ENCODE measurements around the gene ITFG1.

Gene ITFG1

GRCh38 chr16:47109361-47109760, 351.5 kb downstream of the ITFG1 start:
- DNase-seq (ENCODE audit: low read depth in 2 of 2) = no peak

All from stimulated activated CD4-positive, alpha-beta T cell treated with anti-CD3 and anti-CD28 coated beads, Interleukin-1b, Interleukin-23, amount 100 ng/mL, for 1 hour (primary cell).